Adrenal gland (tissue), 12 donors: ENCODE results near the gene WWTR1. TPM values are rescaled to one million over a fixed set of nuclear protein-coding genes. Genes with fewer than 3 reads are reported as not detected.

ENCODE experiments used
- DNase-seq, 7 donors: peaks; one replicate each; pipeline ENCODE4 v3.0.0-alpha.2; 2019 to 2020
- H3K27ac ChIP-seq, 5 donors: fragments of 200-600 bp; sonication (generic) in 4 of 5; 1 replicate in 3 of 5; 2 replicates in 2 of 5; pipeline versions ENCODE4 v1.5.1 to v1.8.0; 2016 to 2020; ENCODE audit warnings: mild to moderate bottlenecking in 1 of 5
- H3K27me3 ChIP-seq: fragments of 200-600 bp; 2 replicates; pipeline ENCODE4 v1.8.0; 2021
- H3K36me3 ChIP-seq, 2 donors: fragments of 200-600 bp; replicated peaks in 1 of 2; 1 replicate in 1 of 2; 2 replicates in 1 of 2; pipeline versions ENCODE4 v1.5.1 to v1.8.0; 2018 to 2022
- H3K4me1 ChIP-seq, 2 donors: fragments of 200-600 bp; replicated peaks in 1 of 2; 1 replicate in 1 of 2; 2 replicates in 1 of 2; pipeline versions ENCODE4 v1.5.1 to v1.8.0; 2018 to 2021
- H3K4me3 ChIP-seq, 4 donors: fragments of 200-600 bp; sonication (generic) in 3 of 4; one replicate each; pipeline ENCODE4 v1.5.1; 2016 to 2018
- H3K9me3 ChIP-seq, 3 donors: fragments of 200-600 bp; sonication (generic) in 1 of 3; replicated peaks in 1 of 3; 1 replicate in 2 of 3; 2 replicates in 1 of 3; pipeline versions ENCODE4 v1.5.1 to v1.8.0; 2016 to 2021
- POLR2A ChIP-seq, 2 donors: fragments of 450-650 bp; IDR thresholded peaks; one replicate each; pipeline ENCODE4 v1.6.1; 2017; ENCODE audit warnings: antibody characterized with exemption in 2 of 2, mild to moderate bottlenecking in 2 of 2, moderate library complexity in 1 of 2
- WGBS, 4 donors: extraction: QIAGEN DNeasy Blood & Tissue Kit in 2 of 4; methylation state at CpG; one replicate each; pipeline versions ENCODE4 v1.1.5 to v1.1.7; 2013 to 2017; 5-methylcytosine and 5-hydroxymethylcytosine counted together
- intact Hi-C, 2 donors: fragments of 100-400 bp; cut with DNase I; formaldehyde crosslinking; loops; one replicate each; pipeline versions ENCODE4 v1.14.1 to v1.15.0; 2022 to 2023
- polyA plus RNA-seq, 3 donors: library from polyadenylated mRNA; stranded (reverse); fragments of 200-250 nt in 2 of 3; fragments of 350-450 nt in 1 of 3; fragmentation: Illumina TruSeq in 1 of 3; extraction: RNeasy Lipid Tissue Mini Kit (QIAGEN cat#74804) in 1 of 3; gene quantifications; one replicate each; pipeline ENCODE4 v1.2.3, GENCODE V29; 2013 to 2014
- total RNA-seq, 9 donors: library from RNA; depleted of rRNA in 4 of 9; stranded (reverse); fragments of >200 nt in 4 of 9; fragments of 120-200 nt in 1 of 9; fragmentation: NEBNext Ultra II Directional in 1 of 9; extraction: Animal tissue kit (Norgen Biotek cat#: 25700) in 1 of 9; gene quantifications; one replicate each; pipeline versions ENCODE4 v1.1.0 to v1.2.4, GENCODE V29; 2013 to 2023
- TF ChIP-seq, protein P1 (sequence below), 6 experiments: fragments of 450-650 bp in 4 of 6; fragments of 200-600 bp in 2 of 6; sonication (generic) in 1 of 6; IDR thresholded peaks; 1 replicate in 5 of 6; 2 replicates in 1 of 6; pipeline versions ENCODE4 v1.5.1 to v1.8.0; 2016 to 2021; ENCODE audit warnings: antibody characterized with exemption in 6 of 6, mild to moderate bottlenecking in 2 of 6, moderate library complexity in 1 of 6
- donor health status: healthy with polysubstance abuse.
- donor health status: Bipolar disorder and iron deficiency.
- donor health status: DM: yes; HTN: yes; CAD: no.
- donor health status: DM: no; HTN: no; CAD: no.
- donor health status: DM: no; HTN: no; CAD: no.
- donor health status: DM: yes; HTN: yes; CAD: no.

WWTR1 gene
- total and polyA plus RNA-seq, 12 donors, result 11.9 to 56.2 (median 35.6) TPM

DNA sequence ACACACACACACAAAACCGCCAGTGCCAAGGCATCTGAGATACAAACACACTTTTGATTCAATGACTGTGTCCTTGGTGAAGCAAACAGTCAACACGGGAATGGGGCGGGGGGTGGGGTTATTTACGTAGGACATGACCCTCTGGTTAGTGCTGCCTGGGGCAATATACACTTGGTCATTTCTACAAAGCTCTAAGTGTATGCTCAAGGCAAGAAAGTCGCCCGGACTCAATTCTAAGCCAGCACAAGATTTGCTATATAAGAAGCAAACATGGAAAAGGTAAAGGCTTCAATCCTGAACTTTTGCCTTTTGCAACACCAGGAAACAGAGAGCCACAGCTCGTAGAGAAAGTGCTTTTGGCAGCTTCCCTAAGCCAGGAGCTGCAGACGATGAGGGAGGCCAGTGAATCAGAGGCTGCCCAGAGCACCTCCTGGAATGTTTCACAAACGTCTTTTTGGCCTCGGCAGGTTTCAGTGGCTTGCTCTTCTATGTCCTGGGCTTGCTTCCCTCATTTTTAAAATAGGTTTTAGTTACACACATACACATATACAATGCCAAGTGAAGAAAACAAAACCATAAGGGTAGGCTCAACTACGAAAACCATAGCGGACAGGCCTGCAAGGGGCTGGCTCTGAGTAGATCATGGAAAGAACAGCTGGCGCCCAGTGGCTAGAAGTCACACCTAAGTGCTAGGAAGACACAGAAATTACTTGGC lies 109.7 kb downstream of the WWTR1 start:
- H3K4me1 ChIP-seq, result peaks cover 7 to 24% of the 10 kb centered on the region in 2 donors
- TF ChIP-seq, protein P1, sequence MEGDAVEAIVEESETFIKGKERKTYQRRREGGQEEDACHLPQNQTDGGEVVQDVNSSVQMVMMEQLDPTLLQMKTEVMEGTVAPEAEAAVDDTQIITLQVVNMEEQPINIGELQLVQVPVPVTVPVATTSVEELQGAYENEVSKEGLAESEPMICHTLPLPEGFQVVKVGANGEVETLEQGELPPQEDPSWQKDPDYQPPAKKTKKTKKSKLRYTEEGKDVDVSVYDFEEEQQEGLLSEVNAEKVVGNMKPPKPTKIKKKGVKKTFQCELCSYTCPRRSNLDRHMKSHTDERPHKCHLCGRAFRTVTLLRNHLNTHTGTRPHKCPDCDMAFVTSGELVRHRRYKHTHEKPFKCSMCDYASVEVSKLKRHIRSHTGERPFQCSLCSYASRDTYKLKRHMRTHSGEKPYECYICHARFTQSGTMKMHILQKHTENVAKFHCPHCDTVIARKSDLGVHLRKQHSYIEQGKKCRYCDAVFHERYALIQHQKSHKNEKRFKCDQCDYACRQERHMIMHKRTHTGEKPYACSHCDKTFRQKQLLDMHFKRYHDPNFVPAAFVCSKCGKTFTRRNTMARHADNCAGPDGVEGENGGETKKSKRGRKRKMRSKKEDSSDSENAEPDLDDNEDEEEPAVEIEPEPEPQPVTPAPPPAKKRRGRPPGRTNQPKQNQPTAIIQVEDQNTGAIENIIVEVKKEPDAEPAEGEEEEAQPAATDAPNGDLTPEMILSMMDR (IDR thresholded peaks at IDR 0.05), result no peak
- TF ChIP-seq POLR2A (IDR thresholded peaks at IDR 0.05), result peak in 1 of 2 donors; percentile 45
- no peaks in the 10 kb centered on the region for H3K9me3 ChIP-seq
- H3K4me3 ChIP-seq, result peak overlapping the region in 1 of 4 donors; percentile 30
- 37 to 42% (median 42%) methylated on average over 13 of the region's 13 CpGs for WGBS, 4 donors
- peak; percentile 54 to 81 (median 78) for DNase-seq
- H3K27me3 ChIP-seq, result no peaks in the 10 kb centered on the region
- intact Hi-C loops, result no loop called here
- no peaks in the 10 kb centered on the region for H3K36me3 ChIP-seq
- peak overlapping the region; percentile 65 to 87 (median 79) for H3K27ac ChIP-seq

DNA sequence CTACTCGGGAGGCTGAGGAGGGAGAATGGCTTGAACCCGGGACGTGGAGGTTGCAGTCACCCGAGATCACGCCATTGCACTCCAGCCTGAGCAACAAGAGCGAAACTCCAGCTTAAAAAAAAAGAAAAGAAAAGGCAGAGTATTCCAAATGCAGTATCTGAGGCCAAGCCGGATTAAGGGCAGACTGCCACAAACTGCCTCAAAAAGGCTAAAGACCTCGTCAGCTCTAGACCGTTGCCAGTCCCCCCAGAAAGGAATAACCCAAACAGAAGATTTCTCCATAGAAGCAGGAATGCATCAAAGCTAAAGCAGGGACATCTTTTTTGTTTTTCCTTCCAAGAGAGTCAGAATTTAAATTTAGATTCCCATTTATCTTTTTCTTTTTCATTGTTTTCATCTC lies 110.4 kb downstream of the WWTR1 start:
- Histone ChIP-seq H3K27me3 (no peaks in the 10 kb centered on the region), H3K27ac (peak overlapping the region; percentile 65 to 85 (median 76)), H3K36me3 (no peaks in the 10 kb centered on the region), H3K4me1 (peaks cover 7 to 24% of the 10 kb centered on the region in 2 donors), H3K4me3 (peak overlapping the region in 2 of 4 donors; percentile 3 to 30), H3K9me3 (no peaks in the 10 kb centered on the region)
- peak; percentile 49 to 83 (median 69) for DNase-seq
- intact Hi-C loops, result no loop called here
- WGBS, 4 donors, result 24 to 50% (median 37%) methylated on average over 9 of the region's 9 CpGs
- TF ChIP-seq POLR2A (IDR thresholded peaks at IDR 0.05), result no peak
- TF ChIP-seq, protein P1 (IDR thresholded peaks at IDR 0.05), result no peak

DNA sequence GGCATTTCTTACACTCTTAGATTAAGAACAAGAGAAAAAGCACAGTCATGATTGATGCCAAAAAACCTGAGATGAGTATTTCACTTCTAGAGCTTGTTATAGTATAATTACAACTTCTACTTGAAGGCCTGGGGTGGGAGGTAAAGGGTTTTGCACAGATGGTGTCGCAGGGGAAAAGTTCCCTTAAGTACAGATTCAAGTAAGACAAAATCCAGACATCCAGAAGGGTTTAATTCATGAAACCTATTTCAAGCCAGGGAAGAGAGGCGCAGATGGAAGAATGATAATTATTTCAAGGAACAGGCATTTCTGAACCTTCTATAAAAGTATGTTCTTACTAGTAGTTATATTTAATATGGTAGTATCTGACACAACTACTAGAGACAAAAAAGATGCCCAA lies 112.8 kb downstream of the WWTR1 start:
- no peak for DNase-seq
- Histone ChIP-seq H3K36me3 (peaks cover 0 to 8% of the 10 kb centered on the region in 2 donors), H3K4me3 (no peak overlapping the region), H3K4me1 (peaks cover 7 to 24% of the 10 kb centered on the region in 2 donors), H3K27ac (no peak overlapping the region), H3K27me3 (no peaks in the 10 kb centered on the region), H3K9me3 (no peaks in the 10 kb centered on the region)
- WGBS, 4 donors, result 89 to 96% (median 94%) methylated on average over 2 of the region's 2 CpGs
- intact Hi-C loops, result no loop called here
- TF ChIP-seq, protein P1 (IDR thresholded peaks at IDR 0.05), result no peak
- no peak for TF ChIP-seq POLR2A (IDR thresholded peaks at IDR 0.05)

DNA sequence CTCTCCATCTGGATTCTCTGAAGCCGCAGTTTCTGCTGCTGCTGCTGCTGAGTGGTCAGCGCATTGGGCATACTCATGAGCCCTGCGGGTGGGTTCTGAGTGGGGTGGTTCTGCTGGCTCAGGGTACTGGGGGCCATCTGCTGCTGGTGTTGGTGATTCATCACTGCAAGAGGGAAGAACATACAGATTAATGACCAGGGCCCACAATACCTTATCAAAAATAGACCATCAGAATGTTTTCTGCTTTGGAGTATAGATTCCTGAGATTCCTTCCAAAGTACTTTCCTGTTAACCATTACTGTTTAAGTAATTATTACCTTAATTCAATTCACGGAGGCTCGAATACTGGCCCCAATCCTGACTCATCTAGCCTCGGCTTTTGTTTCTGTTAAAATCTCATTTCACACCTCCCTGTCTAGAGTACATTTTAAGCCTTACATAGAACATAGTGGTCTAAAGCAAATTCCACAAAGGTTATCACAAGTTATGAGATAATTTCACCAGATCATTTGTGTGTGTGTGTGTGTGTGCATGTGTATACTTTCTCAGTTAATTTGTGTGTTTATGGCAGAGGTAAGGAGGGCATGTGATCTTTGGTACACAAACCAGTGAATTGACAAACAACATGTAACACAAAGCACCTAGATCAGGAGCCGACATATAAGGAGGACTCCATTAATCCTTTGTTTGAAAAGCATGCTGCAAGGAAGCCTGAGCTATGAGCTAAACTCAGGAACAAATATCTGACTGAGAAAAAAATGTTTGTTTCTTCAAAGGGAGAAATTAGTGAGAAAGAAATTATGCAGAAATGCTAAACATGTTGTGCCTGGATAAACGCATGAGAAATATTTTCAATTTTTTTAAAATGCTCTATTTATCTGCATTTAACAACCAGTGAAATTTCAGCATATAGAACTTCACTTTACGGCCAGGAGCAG lies 115.2 kb downstream of the WWTR1 start:
- no peaks in the 10 kb centered on the region for H3K9me3 ChIP-seq
- no peak for DNase-seq
- H3K27ac ChIP-seq, result no peak overlapping the region
- peaks cover 0 to 8% of the 10 kb centered on the region in 2 donors for H3K36me3 ChIP-seq
- WGBS, 4 donors, result 90 to 93% (median 90%) methylated on average over 9 of the region's 9 CpGs
- TF ChIP-seq POLR2A (IDR thresholded peaks at IDR 0.05), result no peak
- TF ChIP-seq, protein P1 (IDR thresholded peaks at IDR 0.05), result no peak
- H3K4me3 ChIP-seq, result no peak overlapping the region
- H3K4me1 ChIP-seq, result peaks cover 7 to 13% of the 10 kb centered on the region in 2 donors
- H3K27me3 ChIP-seq, result no peaks in the 10 kb centered on the region
- intact Hi-C loops, result no loop called here
